Activated CD8-positive, alpha-beta memory T cell treated with anti-CD3 and anti-CD28 coated beads for 1 hour (primary cell): ENCODE results near the gene SCN1B.
"Not testable (repeated sequence)": the region's sequence is repeated elsewhere in the genome, so short reads cannot be mapped to it uniquely, and the experiment has no call there.

Experiments used
- DNase-seq, 2 donors: peaks; one replicate each; pipeline ENCODE4 v3.0.0-alpha.2; 2020; ENCODE audit warnings: low read depth in 1 of 2; ENCODE audit errors: extremely low read depth in 1 of 2

SCN1B gene

DNA sequence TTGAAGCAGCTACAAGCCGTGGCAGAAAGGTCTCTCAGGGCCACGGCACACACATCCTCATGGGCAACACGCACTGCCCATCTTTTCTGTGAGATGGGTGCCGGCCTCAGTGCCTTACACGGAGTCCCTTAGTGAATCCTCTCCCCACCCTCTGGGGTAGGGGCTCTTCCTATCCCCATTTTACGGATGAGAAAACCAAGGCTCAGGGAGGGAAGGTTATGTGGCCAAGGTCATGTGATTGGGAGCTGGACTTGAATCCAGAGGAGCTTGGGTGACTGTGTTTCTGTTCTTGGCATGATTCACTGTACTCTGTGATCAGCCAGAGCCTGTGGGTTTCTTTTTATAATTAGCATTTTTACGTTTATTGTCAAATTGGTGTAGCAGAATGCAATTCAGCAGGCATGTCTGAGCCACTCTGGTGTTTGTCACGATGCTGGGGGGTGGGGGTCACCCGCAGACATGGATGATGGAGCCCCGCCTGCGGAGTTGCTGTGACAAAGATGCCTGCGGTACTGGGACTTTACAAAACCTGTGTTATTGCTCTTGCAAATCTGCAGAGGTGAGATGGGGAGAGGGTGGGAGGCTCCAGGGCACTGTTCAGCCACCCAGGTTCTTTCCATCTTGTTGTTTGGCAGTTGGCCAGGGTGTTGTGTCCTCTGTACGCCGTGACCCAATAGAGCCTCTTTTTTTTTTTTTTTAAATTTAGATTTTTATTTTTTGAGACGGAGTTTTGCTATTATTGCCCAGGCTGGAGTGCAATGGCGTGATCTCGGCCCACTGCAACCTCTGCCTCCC is 4.5 kb downstream of the SCN1B start:
- DNase-seq, result no peak

DNA sequence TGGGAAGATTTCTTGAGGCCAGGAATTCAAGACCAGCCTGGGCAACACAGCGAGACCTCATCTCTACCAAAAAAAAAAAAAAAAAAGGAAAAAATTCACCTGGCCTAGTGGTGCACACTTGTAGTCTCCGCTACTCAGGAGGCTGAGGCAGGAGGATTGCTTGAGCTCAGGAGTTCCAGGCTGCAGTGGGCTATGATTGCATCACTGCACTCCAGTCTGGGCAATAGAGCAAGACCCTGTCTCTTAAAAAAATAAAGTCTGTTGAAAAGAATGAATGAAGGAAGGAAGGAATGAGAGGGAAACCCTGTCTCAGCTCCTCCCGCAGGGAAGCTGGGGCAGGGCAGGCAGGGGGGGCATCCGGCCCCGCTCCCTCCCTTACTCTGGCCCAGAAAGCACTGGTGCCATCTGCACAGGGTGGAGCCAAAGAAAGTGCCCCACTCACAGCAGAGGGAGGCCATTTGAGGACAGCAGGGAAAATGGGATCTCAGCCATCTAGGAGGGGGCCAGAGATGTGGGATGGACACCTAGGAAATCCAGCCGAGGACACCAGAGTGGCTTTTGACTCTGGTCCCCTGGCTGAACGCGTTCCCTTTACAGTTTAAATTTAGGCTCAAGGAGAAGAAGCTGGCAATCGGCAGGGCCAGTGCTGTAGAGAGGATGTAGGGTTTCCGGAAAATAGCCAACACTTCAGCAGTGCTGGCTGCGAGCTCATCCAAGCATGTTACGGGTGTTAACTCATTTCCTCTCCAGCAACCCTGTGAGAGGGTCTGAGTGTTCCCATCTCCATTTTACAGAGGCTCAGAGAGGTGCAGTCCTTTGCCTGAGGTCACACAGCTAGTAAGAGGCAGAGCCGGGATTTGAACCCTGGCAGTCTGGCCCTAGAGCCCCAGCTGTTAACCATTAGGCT is 7.7 kb downstream of the SCN1B start:
- DNase-seq, result no peak

DNA sequence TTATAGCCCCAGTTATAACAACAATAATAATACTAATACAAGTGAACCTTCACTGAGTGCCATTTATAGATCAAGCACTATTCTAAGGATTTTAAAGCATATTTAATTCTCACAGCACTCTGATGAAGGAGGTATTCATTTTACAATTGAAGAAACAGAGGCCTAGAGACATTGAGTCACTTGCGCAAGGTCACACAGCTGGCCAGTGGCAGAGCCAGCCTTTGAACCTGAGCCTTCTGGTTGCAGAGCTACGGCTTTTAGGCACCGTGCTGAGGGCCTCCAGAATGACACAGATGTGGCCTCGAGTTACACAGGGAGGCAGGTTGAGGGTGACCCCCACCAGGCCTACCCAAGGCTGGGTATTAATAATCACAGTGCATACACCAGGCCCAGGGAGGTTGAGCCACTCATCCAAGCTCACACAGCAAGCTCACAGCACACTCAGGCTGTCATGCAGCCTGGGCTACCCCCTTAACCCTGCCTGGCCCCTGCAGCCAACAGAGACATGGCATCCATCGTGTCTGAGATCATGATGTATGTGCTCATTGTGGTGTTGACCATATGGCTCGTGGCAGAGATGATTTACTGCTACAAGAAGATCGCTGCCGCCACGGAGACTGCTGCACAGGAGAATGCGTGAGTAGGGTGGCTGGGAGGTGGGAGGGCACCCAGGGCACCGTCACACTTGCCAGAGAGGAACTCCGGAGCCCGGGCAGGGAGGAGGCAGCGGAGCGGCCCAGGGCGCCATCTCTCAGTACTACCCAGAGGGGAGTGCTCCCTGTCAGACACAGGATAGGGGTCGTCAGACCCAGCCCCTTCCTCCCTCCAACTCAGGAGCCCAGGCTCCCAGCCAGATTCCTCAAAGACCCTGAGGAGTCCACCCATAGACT is 8.6 kb downstream of the SCN1B start:
- no peak for DNase-seq

DNA sequence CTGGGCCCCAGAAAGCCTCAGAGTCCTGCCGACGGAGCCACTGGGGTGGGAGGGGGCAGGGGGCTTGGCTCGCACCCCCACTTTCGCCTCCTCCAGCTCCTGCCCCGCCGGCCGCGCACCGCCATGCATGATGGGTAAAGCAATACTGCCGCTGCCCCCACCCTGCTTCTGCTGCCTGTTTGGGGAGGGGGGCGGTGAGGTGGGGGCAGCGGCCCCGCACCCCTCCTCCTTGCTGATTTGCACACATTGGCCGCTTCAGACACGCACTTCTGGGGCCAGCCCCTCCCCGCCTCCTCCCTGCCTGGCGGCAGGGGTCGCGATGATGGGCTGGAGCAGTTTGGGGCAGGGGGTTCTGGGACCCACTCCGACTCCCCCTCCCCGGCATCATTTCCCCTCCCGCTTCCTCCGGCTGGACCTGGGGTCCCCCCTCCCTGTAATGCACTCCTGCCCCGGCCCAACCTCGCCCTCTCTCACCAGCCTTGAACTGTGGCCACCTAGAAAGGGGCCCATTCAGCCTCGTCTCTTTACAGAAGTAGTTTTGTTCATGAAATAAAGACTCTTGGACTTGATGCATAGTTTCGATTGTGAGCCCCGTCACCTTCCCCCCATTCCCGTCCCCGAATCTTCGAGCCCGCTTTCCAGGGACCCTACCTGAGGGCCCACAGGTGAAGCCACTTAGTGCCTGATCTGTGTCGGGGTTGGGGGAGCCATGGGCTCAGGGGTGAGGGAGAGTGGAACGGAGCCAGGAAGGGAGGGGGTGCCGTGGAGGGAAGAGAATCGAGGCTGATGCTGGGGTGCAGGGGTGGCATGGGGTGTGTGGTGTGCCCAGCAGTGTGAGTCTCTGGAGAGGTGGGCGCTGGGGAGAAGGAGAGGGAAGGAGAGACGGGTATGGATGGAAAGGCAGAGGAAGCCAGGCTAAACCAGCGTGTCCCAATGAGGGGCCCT is 9.9 kb downstream of the SCN1B start:
- no peak for DNase-seq

DNA sequence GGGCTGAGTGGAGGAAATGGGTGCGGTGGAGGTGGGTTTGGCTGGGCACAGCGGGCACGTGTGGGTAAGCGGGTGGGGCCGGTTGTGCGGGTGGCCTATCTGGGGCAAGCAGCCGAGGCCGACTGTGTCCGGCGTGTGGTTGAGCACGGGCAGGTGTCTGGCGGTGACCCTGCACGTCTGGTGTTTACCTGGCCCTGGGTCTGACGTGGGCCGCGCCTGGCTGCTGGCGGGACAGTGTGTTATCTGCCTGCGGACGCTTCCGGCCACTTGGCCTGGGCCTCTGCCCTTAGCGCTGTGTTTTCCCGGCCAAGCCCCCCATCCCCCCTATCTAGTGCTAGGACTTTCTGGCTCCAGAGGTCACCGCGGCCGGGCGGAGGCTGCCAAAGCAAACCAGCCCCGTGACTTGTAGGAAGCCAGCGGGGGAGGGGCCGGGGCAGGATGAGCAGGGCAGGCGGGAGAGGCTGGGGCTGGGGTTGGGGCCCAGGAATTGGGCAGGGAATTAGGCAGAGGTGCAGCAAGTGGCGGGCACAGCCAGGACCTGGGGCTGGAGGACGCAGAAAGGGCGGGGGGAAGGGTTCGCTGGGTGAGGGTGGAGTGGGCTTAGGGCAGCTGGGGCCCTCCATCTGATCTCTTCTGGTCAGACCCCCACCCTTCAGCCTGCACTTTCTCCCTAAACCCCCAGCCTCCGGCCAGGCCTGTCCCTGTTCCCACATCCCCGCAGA is 10.7 kb downstream of the SCN1B start:
- no peak for DNase-seq

DNA sequence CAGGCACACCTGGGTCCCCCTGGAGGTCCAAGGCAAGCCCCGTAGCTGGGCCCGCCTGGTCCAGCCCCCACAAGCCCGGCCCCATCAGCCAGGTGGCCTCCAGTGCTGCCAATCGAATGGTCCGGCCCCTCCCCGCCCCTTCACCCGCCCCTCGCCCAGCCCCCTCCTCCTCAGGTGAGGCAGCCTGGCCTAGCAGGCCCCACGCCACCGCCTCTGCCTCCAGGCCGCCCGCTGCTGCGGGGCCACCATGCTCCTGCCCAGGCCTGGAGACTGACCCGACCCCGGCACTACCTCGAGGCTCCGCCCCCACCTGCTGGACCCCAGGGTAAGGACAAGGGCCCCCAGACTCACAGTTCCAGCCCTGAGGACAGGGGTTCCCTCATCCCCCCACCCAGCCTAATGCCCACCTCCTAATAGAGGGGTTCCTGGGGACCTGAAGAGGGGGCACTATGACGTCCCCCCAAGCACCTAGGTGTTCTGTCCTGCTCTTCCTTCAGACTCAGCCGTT is 11.3 kb downstream of the SCN1B start, which contains the start of gene HPN:
Gene HPN (plus strand): TSS at position 174 of the 508 bp plus-strand sequence. CDS start 786 bp downstream, outside the sequence.
- no peak for DNase-seq

DNA sequence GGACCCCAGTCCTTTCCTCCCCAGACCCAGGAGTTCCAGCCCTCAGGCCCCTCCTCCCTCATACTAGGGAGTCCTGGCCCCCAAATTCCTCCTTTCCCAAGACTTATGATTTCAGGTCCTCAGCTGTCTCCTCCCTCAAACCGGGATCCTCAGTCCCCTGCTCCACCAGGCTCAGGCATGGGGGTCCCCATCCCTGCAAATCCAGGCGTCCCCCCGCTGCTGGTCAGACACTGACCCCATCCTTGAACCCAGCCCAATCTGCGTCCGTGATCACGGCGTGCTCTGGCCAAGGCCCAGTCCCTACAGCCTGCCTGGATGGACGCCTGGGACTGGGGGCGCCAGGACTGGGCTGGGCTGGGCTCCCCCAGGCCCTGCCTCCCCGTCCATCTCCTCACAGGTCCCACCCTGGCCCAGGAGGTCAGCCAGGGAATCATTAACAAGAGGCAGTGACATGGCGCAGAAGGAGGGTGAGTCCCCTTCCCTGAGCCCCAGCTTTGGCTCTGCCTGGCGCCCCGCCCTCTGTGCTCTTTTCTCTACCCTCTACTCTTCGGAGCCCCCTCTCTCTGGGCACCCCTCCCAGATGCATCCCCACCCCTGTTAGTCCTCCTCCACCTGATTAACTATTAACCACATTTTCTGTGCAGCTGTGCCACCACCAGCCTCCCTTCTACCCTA is 11.9 kb downstream of the SCN1B start:
- no peak for DNase-seq

DNA sequence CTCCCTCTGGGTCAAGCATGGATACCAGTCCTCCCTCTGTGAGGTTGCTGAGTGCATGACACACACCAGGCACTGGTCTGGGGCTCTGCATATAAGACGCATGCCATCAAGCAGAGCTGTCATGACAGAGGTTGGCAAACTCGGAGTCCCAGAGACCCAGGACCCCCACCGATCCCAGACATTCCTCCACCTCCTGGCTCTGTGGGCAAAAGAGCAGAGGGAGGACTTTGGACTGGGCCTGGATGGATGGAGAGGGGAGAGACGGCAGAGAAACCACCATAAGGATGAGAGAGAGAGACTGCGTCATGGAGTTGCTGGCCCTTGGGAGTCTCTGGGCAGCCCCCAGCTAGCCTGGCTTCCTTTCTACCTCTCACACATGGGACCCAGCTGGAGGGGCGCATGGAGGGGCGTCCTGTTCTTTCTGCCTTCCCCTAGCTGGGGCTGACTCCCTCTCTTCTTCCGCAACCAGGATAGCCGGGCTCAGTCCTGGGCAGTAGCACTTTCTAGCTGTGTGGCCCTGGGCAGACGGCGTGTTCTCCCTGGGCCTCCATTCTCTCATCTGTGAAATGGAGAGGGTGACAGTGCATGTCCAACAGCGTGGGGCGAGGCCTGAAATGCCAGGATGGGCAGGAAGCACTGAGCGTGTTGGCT is 12.8 kb downstream of the SCN1B start:
- no peak for DNase-seq

DNA sequence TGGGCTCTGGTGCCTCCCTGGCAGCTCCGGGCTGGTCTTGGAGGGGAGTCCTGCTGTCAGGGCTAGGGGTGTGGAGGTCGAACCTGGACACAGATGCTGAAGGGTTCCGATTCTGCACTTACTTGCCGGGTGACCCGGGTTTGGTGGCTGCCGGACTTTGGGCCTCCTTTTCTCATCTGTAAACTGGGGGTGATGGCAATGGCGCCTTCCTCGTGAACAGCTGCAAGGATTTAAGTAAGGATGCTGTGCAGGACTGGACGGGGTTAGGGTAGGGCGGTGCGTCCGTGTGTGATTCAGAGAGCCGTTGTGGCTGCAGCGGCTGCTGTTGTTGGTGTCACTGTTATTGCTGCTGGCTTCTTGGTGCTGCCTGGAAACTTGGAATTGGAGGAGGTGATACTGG is 13.6 kb downstream of the SCN1B start:
- no peak for DNase-seq

DNA sequence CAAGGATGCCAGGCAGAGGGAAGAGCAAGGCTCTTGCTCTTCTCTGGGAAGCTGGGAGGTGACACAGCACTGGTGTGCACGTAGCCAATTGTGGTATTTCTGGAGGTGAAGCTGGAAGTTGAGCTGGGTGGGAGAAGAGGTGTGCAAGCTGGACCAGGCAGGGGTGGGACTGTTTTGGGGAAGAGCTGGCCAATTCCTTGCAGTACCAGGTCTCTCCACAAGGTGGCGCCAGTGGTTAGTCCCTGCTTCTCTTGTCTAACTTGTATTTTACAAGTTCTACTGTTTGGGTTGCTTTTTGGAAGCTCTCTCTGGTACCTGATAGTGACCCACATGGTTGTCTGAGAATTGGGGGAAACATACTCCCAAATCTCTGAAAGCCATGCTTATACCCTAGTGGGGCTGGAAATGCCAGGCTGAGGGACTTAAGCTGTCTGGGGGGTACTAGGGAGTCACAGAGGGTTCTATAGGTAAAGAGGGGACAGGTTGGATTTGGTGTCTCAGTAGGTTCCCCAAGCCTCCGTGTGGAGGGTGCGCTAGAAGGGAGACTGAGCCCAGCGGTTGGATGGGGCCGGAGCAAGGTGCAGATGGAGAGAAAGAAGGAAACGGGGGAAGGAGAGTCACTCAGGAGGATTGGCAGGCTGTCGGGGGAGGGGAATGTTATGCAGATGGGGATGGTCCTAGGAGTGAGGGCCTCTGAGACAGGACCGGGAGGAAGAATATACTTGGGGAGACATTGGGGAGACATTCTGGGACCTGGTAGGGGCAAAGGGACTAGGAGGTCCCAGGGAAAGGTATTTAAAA is 14.2 kb downstream of the SCN1B start:
- peak; percentile 13 to 39 for DNase-seq

DNA sequence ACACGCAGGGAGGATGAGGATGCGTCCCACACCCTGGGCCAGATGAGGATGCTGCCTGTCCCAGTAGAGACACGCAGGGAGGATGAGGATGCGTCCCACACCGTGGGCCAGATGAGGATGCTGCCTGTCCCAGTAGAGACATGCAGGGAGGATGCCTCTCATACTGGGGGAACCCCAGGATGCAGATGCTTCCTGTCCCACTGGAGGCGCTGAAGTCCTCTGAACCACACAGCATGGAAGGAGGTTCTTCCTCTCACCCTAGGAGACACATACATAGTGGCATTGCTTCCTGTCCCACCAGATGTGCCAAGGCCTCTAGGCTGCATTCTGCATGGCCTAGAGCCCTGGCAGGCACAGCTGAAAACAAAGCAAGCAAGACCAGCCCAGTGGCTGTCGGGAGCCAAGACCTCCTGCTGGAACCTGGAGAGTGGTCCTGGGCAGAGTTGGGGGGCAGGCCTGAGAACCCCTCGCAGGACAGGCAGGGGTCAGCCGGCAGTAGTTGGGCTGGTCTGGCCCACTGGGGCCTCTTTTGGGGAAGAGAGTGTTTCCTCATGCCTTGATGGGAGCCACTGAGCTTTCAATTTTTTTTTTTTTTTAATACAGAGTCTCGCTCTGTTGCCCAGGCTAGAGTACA is 15.5 kb downstream of the SCN1B start:
- DNase-seq, result no peak

DNA sequence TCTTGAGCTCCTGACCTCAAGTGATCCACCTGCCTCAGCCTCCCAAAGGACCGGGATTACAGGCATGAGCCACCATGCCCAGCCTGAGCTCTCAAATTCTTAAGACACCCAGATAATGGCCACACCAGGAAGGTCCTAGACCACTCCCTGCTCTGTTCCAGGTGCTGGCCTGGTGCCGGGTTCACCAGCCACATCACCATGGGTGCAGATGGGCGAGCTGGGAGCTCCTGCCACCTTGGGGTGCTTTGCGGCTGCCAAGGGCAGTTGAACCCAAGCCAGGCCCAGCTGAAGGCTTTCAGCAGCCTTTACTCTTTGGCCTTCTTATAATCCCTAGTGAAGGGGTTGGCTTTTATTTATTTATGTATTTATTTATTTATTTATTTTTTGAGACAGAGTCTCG is 16.2 kb downstream of the SCN1B start:
- no peak for DNase-seq

DNA sequence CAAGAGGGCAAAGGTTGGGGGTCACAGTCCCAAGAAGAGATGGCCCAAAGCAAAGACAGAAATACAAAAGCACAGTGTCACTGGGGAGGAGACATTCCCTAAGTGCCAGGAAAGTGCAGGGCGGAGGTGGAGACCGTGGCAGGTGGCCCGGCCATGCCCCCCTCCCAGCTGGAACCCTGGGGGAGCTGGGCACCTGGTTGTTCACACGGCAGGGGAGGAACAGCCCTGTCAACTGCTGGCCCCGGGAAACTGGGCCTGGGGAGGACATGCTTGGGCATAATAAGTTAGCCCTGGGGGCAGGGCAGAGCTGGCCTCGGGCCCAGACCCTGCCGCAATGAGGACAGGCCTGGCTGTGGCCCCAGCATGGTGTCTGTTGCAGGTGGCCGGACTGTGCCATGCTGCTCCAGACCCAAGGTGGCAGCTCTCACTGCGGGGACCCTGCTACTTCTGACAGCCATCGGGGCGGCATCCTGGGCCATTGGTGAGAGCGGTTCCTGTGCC is 18.7 kb downstream of the SCN1B start:
- no peak for DNase-seq

DNA sequence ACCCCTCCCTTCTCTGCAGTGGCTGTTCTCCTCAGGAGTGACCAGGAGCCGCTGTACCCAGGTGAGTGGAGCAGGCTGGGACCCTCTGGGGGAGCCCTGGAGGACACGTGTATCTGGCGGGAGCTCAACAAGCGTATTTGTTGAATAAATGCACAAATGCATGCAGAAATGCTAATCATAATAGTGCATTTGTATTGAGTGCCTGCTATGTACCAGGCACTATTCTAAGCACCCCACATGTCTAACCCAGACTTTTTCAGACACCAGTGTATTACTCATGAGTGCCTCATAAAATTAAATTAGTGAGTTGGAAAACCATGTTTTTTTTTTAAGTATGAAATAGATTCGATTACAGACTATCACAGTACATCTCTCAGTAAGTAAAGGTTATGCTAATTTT is 19.2 kb downstream of the SCN1B start:
- DNase-seq, result no peak

DNA sequence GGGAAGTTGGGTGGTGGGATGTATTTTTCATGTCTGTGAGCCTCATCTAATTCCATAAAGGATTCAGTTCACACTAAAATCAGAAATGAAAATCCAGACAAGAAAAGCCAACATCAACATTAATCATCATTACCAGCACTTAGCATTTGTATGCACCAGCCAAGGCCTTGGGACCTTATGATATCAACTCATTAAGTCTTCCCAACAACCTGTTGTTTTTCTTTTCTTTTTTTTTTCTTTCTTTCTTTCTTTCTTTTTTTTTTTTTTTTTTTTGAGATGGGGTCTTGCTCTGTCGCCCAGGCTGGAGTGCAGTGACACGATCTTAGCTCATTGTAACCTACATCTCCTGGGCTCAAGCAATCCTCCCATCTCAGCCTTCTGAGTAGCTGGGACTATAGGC is 20.4 kb downstream of the SCN1B start:
- DNase-seq, result not testable (repeated sequence)

DNA sequence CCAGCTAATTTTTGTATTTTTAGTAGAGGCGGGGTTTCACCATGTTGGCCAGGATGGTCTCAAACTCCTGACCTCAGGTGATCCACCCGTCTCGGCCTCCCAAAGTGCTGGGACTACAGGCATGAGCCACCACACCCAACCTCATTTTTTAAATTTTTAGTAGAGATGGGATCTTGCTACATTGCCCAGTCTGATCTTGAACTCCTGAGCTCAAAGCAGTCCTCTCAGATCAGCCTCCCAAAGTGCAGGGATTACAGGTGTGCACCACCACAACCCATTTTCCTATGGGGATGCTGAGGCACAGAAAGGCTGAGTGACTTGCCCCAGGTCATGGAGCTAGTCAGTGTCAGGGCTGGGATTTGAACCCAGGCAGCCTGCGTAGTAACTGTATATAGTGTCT is 21.0 kb downstream of the SCN1B start:
- DNase-seq, result not testable (repeated sequence)
